HepG2 (cell line): ENCODE data around the gene TRMT5. TPM values are rescaled to one million over a fixed set of nuclear protein-coding genes. Genes with fewer than 3 reads are reported as not detected.
A peak's percentile ranks its signal among the peaks of the same experiment; 100 is the strongest.

ENCODE experiments used
- ATF5 ChIP-seq: sonication (generic); formaldehyde crosslinking; IDR thresholded peaks from 2 replicates; pipeline ENCODE4 v1.4.0; 2020; ENCODE audit warnings: mild to moderate bottlenecking, low read depth, missing genetic modification reagents
- DDIT3 ChIP-seq: sonication (generic); formaldehyde crosslinking; IDR thresholded peaks from 2 replicates; pipeline ENCODE4 v1.4.0; 2020; ENCODE audit warnings: mild to moderate bottlenecking, missing genetic modification reagents
- JUNB ChIP-seq: sonication (generic); formaldehyde crosslinking; IDR thresholded peaks from 2 replicates; pipeline ENCODE4 v1.8.0; 2022; ENCODE audit warnings: missing genetic modification reagents, mild to moderate bottlenecking, borderline replicate concordance
- NBN ChIP-seq: fragments of 450-650 bp; conservative IDR thresholded peaks from 2 replicates; pipeline ENCODE4 v1.6.1; 2017
- RFXAP ChIP-seq: sonication (generic); formaldehyde crosslinking; IDR thresholded peaks from 2 replicates; pipeline ENCODE4 v1.4.0; 2020; ENCODE audit warnings: missing genetic modification reagents, borderline replicate concordance
- SMAD3 ChIP-seq: sonication (generic); formaldehyde crosslinking; IDR thresholded peaks from 2 replicates; pipeline ENCODE4 v1.4.0; 2020; ENCODE audit warnings: missing genetic modification reagents
- ZBTB14 ChIP-seq: sonication (generic); formaldehyde crosslinking; IDR thresholded peaks from 2 replicates; pipeline ENCODE4 v1.4.0; 2020; ENCODE audit warnings: missing genetic modification reagents
- ZIK1 ChIP-seq: sonication (generic); formaldehyde crosslinking; IDR thresholded peaks from 2 replicates; pipeline ENCODE4 v1.5.0; 2020; ENCODE audit warnings: mild to moderate bottlenecking, low read depth, missing genetic modification reagents, borderline replicate concordance
- ZMYM4 ChIP-seq: sonication (generic); formaldehyde crosslinking; IDR thresholded peaks from 2 replicates; pipeline ENCODE4 v1.8.1; 2023; ENCODE audit warnings: mild to moderate bottlenecking, missing genetic modification reagents
- ZNF362 ChIP-seq: sonication (generic); formaldehyde crosslinking; IDR thresholded peaks from 2 replicates; pipeline ENCODE4 v1.4.0; 2020; ENCODE audit warnings: missing genetic modification reagents, mild to moderate bottlenecking, borderline replicate concordance
- ZNF367 ChIP-seq: sonication (generic); formaldehyde crosslinking; IDR thresholded peaks from 2 replicates; pipeline ENCODE4 v1.4.0; 2020; ENCODE audit warnings: missing genetic modification reagents, borderline replicate concordance
- ZNF484 ChIP-seq: sonication (generic); formaldehyde crosslinking; IDR thresholded peaks from 2 replicates; pipeline ENCODE4 v1.5.1; 2020; ENCODE audit warnings: mild to moderate bottlenecking, low read depth, missing genetic modification reagents, borderline replicate concordance
- ZNF790 ChIP-seq: sonication (generic); formaldehyde crosslinking; IDR thresholded peaks from 2 replicates; pipeline ENCODE4 v1.8.0; 2022; ENCODE audit warnings: missing genetic modification reagents, mild to moderate bottlenecking, borderline replicate concordance
- ZSCAN31 ChIP-seq: sonication (generic); formaldehyde crosslinking; IDR thresholded peaks from 2 replicates; pipeline ENCODE4 v1.5.0; 2020; ENCODE audit warnings: low read depth, mild to moderate bottlenecking, missing genetic modification reagents
- polyA plus RNA-seq, 8 experiments: library from polyadenylated mRNA; depleted of rRNA in 3 of 8; stranded (reverse) in 7 of 8; unstranded in 1 of 8; fragments of >200 nt; fragmentation: Illumina TruSeq in 4 of 8; extraction: Trizol in 4 of 8; gene quantifications; 2 replicates each; pipeline versions ENCODE4 v1.2.1 to v1.2.3, GENCODE V29; 2011 to 2016; ENCODE audit warnings: low read depth in 4 of 8, missing spikeins in 1 of 8, mixed read lengths in 1 of 8; ENCODE audit not compliant: insufficient read depth in 1 of 8
- total RNA-seq, 5 experiments: library from RNA; depleted of rRNA; stranded (reverse); fragments of >200 nt; fragmentation: Illumina TruSeq; extraction: Trizol; gene quantifications; 2 replicates each; pipeline ENCODE4 v1.2.3, GENCODE V29; 2016; ENCODE audit warnings: low read depth in 1 of 5
- TF ChIP-seq, protein P1 (sequence below), 2 experiments: sonication (generic) in 1 of 2; formaldehyde crosslinking in 1 of 2; IDR thresholded peaks; 2 replicates each; pipeline versions ENCODE4 v1.4.0 to v1.6.1; 2016 to 2020; ENCODE audit warnings: borderline replicate concordance in 1 of 2, low read depth in 1 of 2, mild to moderate bottlenecking in 1 of 2, missing genetic modification reagents in 1 of 2
- TF ChIP-seq, protein P2 (sequence below): sonication (generic); formaldehyde crosslinking; IDR thresholded peaks from 2 replicates; pipeline ENCODE4 v1.4.0; 2020; ENCODE audit warnings: missing genetic modification reagents

Gene TRMT5
- total and polyA plus RNA-seq, 2 of the 13 experiments (the other 11 are each of a cell fraction or from before 2014, with no cell fraction given) = 3.6 to 16.0 TPM

DNA sequence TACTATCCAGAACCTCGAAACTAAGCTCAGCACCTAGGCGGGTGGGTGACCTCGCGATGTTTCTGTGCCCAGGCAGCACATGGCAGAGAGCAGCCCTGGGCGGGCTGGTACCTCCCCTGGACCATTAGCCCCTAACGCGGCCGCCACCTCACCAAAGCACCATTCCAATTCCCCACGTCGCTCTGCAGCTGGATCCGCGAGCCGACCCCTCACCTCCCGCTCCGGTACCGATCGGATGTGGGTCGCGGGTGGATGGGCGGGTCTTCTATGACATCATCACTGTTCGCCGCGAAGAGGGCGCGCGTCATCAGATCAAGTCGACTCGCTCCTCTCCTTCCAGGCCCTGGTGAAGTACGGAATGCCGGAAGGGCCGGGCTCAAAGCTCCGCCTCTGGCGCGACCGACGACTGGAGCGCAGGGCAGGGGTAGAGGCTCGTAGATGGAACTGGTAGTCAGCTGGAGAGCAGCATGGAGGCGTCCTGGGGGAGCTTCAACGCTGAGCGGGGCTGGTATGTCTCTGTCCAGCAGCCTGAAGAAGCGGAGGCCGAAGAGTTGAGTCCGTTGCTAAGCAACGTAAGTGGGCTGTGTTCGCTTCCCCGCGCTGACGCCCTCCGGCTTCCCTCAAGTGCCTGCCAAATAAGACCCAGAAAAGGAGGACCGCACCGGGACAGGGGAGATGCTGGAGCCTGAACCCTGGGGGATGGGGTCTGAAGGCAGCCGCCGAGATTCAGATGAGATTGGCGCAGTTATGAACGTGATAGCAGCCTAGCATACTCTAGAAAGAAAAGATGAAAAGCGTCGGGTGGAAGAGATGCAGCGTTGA is at the start of gene TRMT5, which contains the start of gene SLC38A6 (continued):
- no peak for TF ChIP-seq RFXAP
- TF ChIP-seq JUNB = no peak
- no peak for TF ChIP-seq ZNF362 (CRISPR knock-in tag)
- 0 out of 2 replicates have a peak, but pooled peaks have one; percentile 29 for TF ChIP-seq ZIK1 (CRISPR knock-in tag)
- TF ChIP-seq ZNF790 (CRISPR knock-in tag) = no peak
- TF ChIP-seq, protein P1, sequence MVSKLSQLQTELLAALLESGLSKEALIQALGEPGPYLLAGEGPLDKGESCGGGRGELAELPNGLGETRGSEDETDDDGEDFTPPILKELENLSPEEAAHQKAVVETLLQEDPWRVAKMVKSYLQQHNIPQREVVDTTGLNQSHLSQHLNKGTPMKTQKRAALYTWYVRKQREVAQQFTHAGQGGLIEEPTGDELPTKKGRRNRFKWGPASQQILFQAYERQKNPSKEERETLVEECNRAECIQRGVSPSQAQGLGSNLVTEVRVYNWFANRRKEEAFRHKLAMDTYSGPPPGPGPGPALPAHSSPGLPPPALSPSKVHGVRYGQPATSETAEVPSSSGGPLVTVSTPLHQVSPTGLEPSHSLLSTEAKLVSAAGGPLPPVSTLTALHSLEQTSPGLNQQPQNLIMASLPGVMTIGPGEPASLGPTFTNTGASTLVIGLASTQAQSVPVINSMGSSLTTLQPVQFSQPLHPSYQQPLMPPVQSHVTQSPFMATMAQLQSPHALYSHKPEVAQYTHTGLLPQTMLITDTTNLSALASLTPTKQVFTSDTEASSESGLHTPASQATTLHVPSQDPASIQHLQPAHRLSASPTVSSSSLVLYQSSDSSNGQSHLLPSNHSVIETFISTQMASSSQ (IDR thresholded peaks at IDR 0.05; ENCODE audit: low read depth) = no peak
- TF ChIP-seq, protein P1 (CRISPR knock-in tag; IDR thresholded peaks at IDR 0.05; ENCODE audit: borderline replicate concordance) = peak; percentile 66; the same call in 1 of the 2 replicates
- peak; percentile 100 for TF ChIP-seq ZMYM4 (CRISPR knock-in tag)
- TF ChIP-seq SMAD3 (CRISPR knock-in tag) = peak; percentile 58
- no peak for TF ChIP-seq NBN
- TF ChIP-seq, protein P2, sequence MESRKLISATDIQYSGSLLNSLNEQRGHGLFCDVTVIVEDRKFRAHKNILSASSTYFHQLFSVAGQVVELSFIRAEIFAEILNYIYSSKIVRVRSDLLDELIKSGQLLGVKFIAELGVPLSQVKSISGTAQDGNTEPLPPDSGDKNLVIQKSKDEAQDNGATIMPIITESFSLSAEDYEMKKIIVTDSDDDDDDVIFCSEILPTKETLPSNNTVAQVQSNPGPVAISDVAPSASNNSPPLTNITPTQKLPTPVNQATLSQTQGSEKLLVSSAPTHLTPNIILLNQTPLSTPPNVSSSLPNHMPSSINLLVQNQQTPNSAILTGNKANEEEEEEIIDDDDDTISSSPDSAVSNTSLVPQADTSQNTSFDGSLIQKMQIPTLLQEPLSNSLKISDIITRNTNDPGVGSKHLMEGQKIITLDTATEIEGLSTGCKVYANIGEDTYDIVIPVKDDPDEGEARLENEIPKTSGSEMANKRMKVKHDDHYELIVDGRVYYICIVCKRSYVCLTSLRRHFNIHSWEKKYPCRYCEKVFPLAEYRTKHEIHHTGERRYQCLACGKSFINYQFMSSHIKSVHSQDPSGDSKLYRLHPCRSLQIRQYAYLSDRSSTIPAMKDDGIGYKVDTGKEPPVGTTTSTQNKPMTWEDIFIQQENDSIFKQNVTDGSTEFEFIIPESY (CRISPR knock-in tag) = peak; percentile 44; the same call in 1 of the 2 replicates
- TF ChIP-seq ATF5 (CRISPR knock-in tag) = 0 out of 2 replicates have a peak, but pooled peaks have one; percentile 27
- peak; percentile 85 for TF ChIP-seq ZSCAN31 (CRISPR knock-in tag)
- TF ChIP-seq ZBTB14 = no peak
- TF ChIP-seq DDIT3 = no peak
- TF ChIP-seq ZNF367 (CRISPR knock-in tag) = no peak
- TF ChIP-seq ZNF484 (CRISPR knock-in tag) = no peak
